ENCODE results near the gene GATB.

Gene GATB

GRCh38 chr4:151692821-151693673, 67.8 kb downstream of the GATB start:
- DNase-seq: no peak

- DNase-seq: no peak
Observed at GRCh38 chr4:151692443-151692782, 68.4 kb downstream of the GATB start.

GRCh38 chr4:151691639-151692442, 69.0 kb downstream of the GATB start:
- DNase-seq: no peak

GRCh38 chr4:151690876-151691275, 69.9 kb downstream of the GATB start:
- no peak for DNase-seq

- no peak for DNase-seq
Observed at GRCh38 chr4:151690164-151690870, 70.5 kb downstream of the GATB start.

GRCh38 chr4:151689211-151689991, 71.4 kb downstream of the GATB start:
- no peak for DNase-seq

- DNase-seq: no peak
Observed at GRCh38 chr4:151688785-151689043, 72.1 kb downstream of the GATB start.

GRCh38 chr4:151688003-151688784, 72.6 kb downstream of the GATB start:
- no peak for DNase-seq

- no peak for DNase-seq
Observed at GRCh38 chr4:151687021-151687640, 73.7 kb downstream of the GATB start.

GRCh38 chr4:151685303-151685702, 75.5 kb downstream of the GATB start:
- DNase-seq: no peak

- no peak for DNase-seq
Observed at GRCh38 chr4:151681085-151681484, 79.7 kb downstream of the GATB start.

- DNase-seq: no peak
Observed at GRCh38 chr4:151679231-151679630, 81.6 kb downstream of the GATB start.

- DNase-seq: no peak
Observed at GRCh38 chr4:151678048-151678872, 82.5 kb downstream of the GATB start.

- no peak for DNase-seq
Observed at GRCh38 chr4:151677193-151677592, 83.6 kb downstream of the GATB start.

- no peak for DNase-seq
Observed at GRCh38 chr4:151676301-151676700, 84.5 kb downstream of the GATB start.

GRCh38 chr4:151675411-151675971, 85.3 kb downstream of the GATB start:
- DNase-seq: no peak

GRCh38 chr4:151674804-151675391, 85.9 kb downstream of the GATB start:
- DNase-seq: no peak

- DNase-seq: no peak
Observed at GRCh38 chr4:151673908-151674520, 86.8 kb downstream of the GATB start.

- DNase-seq: no peak
Observed at GRCh38 chr4:151672996-151673395, 87.8 kb downstream of the GATB start.
